HCT116 (cell line): ENCODE data around the gene UBA7.

Source experiments
- ATF3 ChIP-seq: IDR thresholded peaks from 2 replicates; pipeline ENCODE4 v1.6.1; 2012
- EZH2 ChIP-seq: fragments of 200-600 bp; sonication (generic); IDR thresholded peaks from 2 replicates; pipeline ENCODE4 v1.6.1; 2017; ENCODE audit warnings: antibody characterized with exemption, mixed run types
- EZH2phosphoT487 ChIP-seq: fragments of 200-600 bp; IDR thresholded peaks from 2 replicates; pipeline ENCODE4 v1.6.1; 2018; ENCODE audit warnings: antibody characterized with exemption, borderline replicate concordance
- FOSL1 ChIP-seq: IDR thresholded peaks from 2 replicates; pipeline ENCODE4 v1.6.1; 2012; ENCODE audit warnings: low read depth
- POLR2A ChIP-seq: IDR thresholded peaks from 2 replicates; pipeline ENCODE4 v1.7.0; 2011; ENCODE audit warnings: borderline replicate concordance; ENCODE audit not compliant: insufficient read depth, insufficient read length; ENCODE audit errors: extremely low read depth
- POLR2AphosphoS5 ChIP-seq: IDR thresholded peaks from 2 replicates; pipeline ENCODE4 v1.6.1; 2011; ENCODE audit warnings: mild to moderate bottlenecking, low read depth, low read length, moderate library complexity
- RAD21 ChIP-seq: IDR thresholded peaks from 2 replicates; pipeline ENCODE4 v1.6.1; 2012; ENCODE audit warnings: low read depth, mild to moderate bottlenecking
- REST ChIP-seq: IDR thresholded peaks from 2 replicates; pipeline ENCODE4 v1.6.1; 2012; ENCODE audit warnings: low read depth
- SIN3A ChIP-seq: IDR thresholded peaks from 2 replicates; pipeline ENCODE4 v1.6.1; 2012; ENCODE audit warnings: low read depth
- TCF7L2 ChIP-seq: IDR thresholded peaks from 2 replicates; pipeline ENCODE4 v1.7.0; 2011; ENCODE audit warnings: borderline replicate concordance, inconsistent platforms; ENCODE audit not compliant: insufficient read depth, insufficient read length; ENCODE audit errors: extremely low read depth
- ZFX ChIP-seq: fragments of 450-650 bp; IDR thresholded peaks from 2 replicates; pipeline ENCODE4 v1.6.1; 2017
- ZNF274 ChIP-seq: fragments of 200-500 bp; sonication (Bioruptor generic); IDR thresholded peaks from 2 replicates; pipeline ENCODE4 v1.6.1; 2014; ENCODE audit warnings: mild to moderate bottlenecking, low read depth, low read length, inconsistent platforms
- TF ChIP-seq, protein P1 (sequence below), 3 experiments: fragments of 200-600 bp in 1 of 3; sonication (generic) in 1 of 3; IDR thresholded peaks in 2 of 3; conservative IDR thresholded peaks in 1 of 3; 2 replicates each; pipeline ENCODE4 v1.5.1; 2012 to 2017; ENCODE audit warnings: low read depth in 2 of 3, low read length in 2 of 3, antibody characterized with exemption in 1 of 3, borderline replicate concordance in 1 of 3, control low read depth in 1 of 3, mild to moderate bottlenecking in 1 of 3, mixed read lengths in 1 of 3, mixed run types in 1 of 3, moderate library complexity in 1 of 3; ENCODE audit not compliant: insufficient read depth in 1 of 3

- no peak for TF ChIP-seq POLR2AphosphoS5
- TF ChIP-seq RAD21 = no peak
- no peak for TF ChIP-seq TCF7L2
- no peak for TF ChIP-seq ZNF274
- no peak for TF ChIP-seq POLR2A
- TF ChIP-seq, protein P1, sequence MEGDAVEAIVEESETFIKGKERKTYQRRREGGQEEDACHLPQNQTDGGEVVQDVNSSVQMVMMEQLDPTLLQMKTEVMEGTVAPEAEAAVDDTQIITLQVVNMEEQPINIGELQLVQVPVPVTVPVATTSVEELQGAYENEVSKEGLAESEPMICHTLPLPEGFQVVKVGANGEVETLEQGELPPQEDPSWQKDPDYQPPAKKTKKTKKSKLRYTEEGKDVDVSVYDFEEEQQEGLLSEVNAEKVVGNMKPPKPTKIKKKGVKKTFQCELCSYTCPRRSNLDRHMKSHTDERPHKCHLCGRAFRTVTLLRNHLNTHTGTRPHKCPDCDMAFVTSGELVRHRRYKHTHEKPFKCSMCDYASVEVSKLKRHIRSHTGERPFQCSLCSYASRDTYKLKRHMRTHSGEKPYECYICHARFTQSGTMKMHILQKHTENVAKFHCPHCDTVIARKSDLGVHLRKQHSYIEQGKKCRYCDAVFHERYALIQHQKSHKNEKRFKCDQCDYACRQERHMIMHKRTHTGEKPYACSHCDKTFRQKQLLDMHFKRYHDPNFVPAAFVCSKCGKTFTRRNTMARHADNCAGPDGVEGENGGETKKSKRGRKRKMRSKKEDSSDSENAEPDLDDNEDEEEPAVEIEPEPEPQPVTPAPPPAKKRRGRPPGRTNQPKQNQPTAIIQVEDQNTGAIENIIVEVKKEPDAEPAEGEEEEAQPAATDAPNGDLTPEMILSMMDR (IDR thresholded peaks at IDR 0.05 in 2 of 3, conservative IDR thresholded peaks at IDR 0.05 in 1 of 3; ENCODE audit: borderline replicate concordance in 1 of 3, insufficient read depth in 1 of 3, low read depth in 2 of 3, low read length in 2 of 3) = no peak
- TF ChIP-seq SIN3A = no peak
- TF ChIP-seq REST = no peak
- TF ChIP-seq ZFX = no peak
- TF ChIP-seq EZH2 = no peak
- TF ChIP-seq EZH2phosphoT487 = no peak
- TF ChIP-seq ATF3 = no peak
- no peak for TF ChIP-seq FOSL1
Measured at GRCh38 chr3:49761661-49762060, 52.1 kb downstream of the UBA7 start.
